A673 (cell line): Measurements from ENCODE around the gene MED12L. TPM values are rescaled to one million over a fixed set of nuclear protein-coding genes. Genes with fewer than 3 reads are reported as not detected.

Source experiments
- BruUV-seq: library from RNA; stranded (reverse); fragments of 400-500 nt; replicated peaks from 2 replicates; lab custom pipeline; 2021; lab: Mats Ljungman, UMichigan
- CTCF ChIA-PET: fragments of 300-600 bp; sonication (Branson Sonifier 250); formaldehyde crosslinking; loops from one replicate; lab custom pipeline; 2022; ENCODE audit warnings: antibody characterized with exemption; lab: Charles Lee
- POLR2A ChIA-PET: fragments of 300-600 bp; sonication (Branson Sonifier 250); formaldehyde crosslinking; loops from one replicate; lab custom pipeline; 2022; ENCODE audit warnings: antibody characterized with exemption; ENCODE audit not compliant: low non-redundant PET; lab: Charles Lee
- DNase-seq: peaks from one replicate; pipeline ENCODE4 v3.0.0-alpha.2; 2015; ENCODE audit warnings: low spot score
- H3K27ac ChIP-seq: fragments of 200-600 bp; sonication (generic); 2 replicates; pipeline ENCODE4 v1.5.1; 2016; ENCODE audit warnings: mixed run types, low read depth, mild to moderate bottlenecking, mixed read lengths, antibody characterized with exemption, low read length; ENCODE audit not compliant: poor library complexity, severe bottlenecking
- H3K27me3 ChIP-seq: fragments of 200-600 bp; sonication (generic); replicated peaks from 2 replicates; pipeline ENCODE4 v1.6.1; 2017; ENCODE audit warnings: mixed run types, low read depth, mild to moderate bottlenecking, mixed read lengths, antibody characterized with exemption, low read length; ENCODE audit not compliant: insufficient read depth, poor library complexity
- H3K36me3 ChIP-seq: fragments of 200-600 bp; sonication (generic); 2 replicates; pipeline ENCODE4 v1.6.1; 2016; ENCODE audit warnings: mixed run types, mild to moderate bottlenecking, mixed read lengths, antibody characterized with exemption, low read length; ENCODE audit not compliant: insufficient read depth, poor library complexity, severe bottlenecking
- H3K4me1 ChIP-seq: fragments of 200-600 bp; sonication (generic); 2 replicates; pipeline ENCODE4 v1.6.1; 2017; ENCODE audit warnings: mixed run types, mild to moderate bottlenecking, mixed read lengths, antibody characterized with exemption, low read length; ENCODE audit not compliant: insufficient read depth, poor library complexity, severe bottlenecking
- H3K4me3 ChIP-seq: fragments of 200-600 bp; sonication (generic); 2 replicates; pipeline ENCODE4 v1.5.1; 2016; ENCODE audit warnings: low read depth, mixed run types, mild to moderate bottlenecking, mixed read lengths, low read length; ENCODE audit not compliant: poor library complexity, severe bottlenecking
- H3K9me3 ChIP-seq: fragments of 200-600 bp; sonication (generic); 2 replicates; pipeline ENCODE4 v1.6.1; 2016; ENCODE audit warnings: mixed run types, low read depth, mild to moderate bottlenecking, mixed read lengths, antibody characterized with exemption, low read length; ENCODE audit not compliant: poor library complexity, severe bottlenecking
- CTCF ChIP-seq: fragments of 300-800, 200-600 bp; sonication (generic); conservative IDR thresholded peaks from 2 replicates; pipeline ENCODE4 v1.5.1; 2017; ENCODE audit warnings: low read depth, mild to moderate bottlenecking, antibody characterized with exemption, low read length, moderate library complexity, mixed read lengths
- EZH2 ChIP-seq: fragments of 200-600 bp; sonication (generic); IDR thresholded peaks from 2 replicates; pipeline ENCODE4 v1.6.1; 2017; ENCODE audit warnings: borderline replicate concordance, low read depth, mild to moderate bottlenecking, mixed read lengths, antibody characterized with exemption, low read length; ENCODE audit not compliant: poor library complexity, severe bottlenecking
- intact Hi-C: fragments of 100-400 bp; cut with micrococcal nuclease; formaldehyde crosslinking; loops from one replicate; pipeline ENCODE4 v1.10.0; 2022; ENCODE audit not compliant: unreplicated experiment
- total RNA-seq: library from RNA; stranded (reverse); gene quantifications from 2 replicates; pipeline ENCODE4 v1.2.3, GENCODE V29; 2021

The MED12L gene
- total RNA-seq, 1 experiment from 2014 or later = 0.71 TPM

GRCh38 chr3:151152455-151153079, 67.1 kb downstream of the MED12L start:
- DNase-seq = no peak
- TF ChIP-seq EZH2 (no peak), CTCF (no peak)
- BruUV-seq = no TSS peak
- intact Hi-C loops = no loop called here
- Histone ChIP-seq H3K9me3 (no peaks in the 10 kb centered on the region), H3K27ac (no peak overlapping the region), H3K4me3 (no peak overlapping the region), H3K36me3 (no peaks in the 10 kb centered on the region), H3K4me1 (no peaks in the 10 kb centered on the region), H3K27me3 (no peaks in the 10 kb centered on the region)
- POLR2A ChIA-PET = interaction anchor here (0.7 kb wide), 1 partner anchor 272 kb away, joined by 21 read pairs; no protein-coding TSS in a partner anchor
- CTCF ChIA-PET = no interaction called here

GRCh38 chr3:151154566-151154965, 69.1 kb downstream of the MED12L start:
- Histone ChIP-seq H3K4me1 (no peaks in the 10 kb centered on the region), H3K4me3 (no peak overlapping the region), H3K36me3 (no peaks in the 10 kb centered on the region), H3K27ac (no peak overlapping the region), H3K27me3 (no peaks in the 10 kb centered on the region), H3K9me3 (no peaks in the 10 kb centered on the region)
- intact Hi-C loops = no loop called here
- BruUV-seq = no TSS peak
- POLR2A ChIA-PET = interaction anchor here (0.6 kb wide), 1 partner anchor 290 kb away, joined by 3 read pairs; no protein-coding TSS in a partner anchor
- TF ChIP-seq CTCF (no peak), EZH2 (no peak)
- CTCF ChIA-PET = no interaction called here
- DNase-seq = no peak

GRCh38 chr3:151155409-151156128, 70.1 kb downstream of the MED12L start:
- Histone ChIP-seq H3K36me3 (no peaks in the 10 kb centered on the region), H3K4me1 (no peaks in the 10 kb centered on the region), H3K4me3 (no peak overlapping the region), H3K27me3 (no peaks in the 10 kb centered on the region), H3K27ac (no peak overlapping the region), H3K9me3 (no peaks in the 10 kb centered on the region)
- intact Hi-C loops = no loop called here
- ChIA-PET CTCF (interaction anchor here (1.3 kb wide), 1 partner anchor 12 kb away, joined by 6 read pairs; no protein-coding TSS in a partner anchor), POLR2A (no interaction called here)
- DNase-seq = no peak
- no TSS peak for BruUV-seq
- TF ChIP-seq EZH2 = no peak
- TF ChIP-seq CTCF = no peak
